CD1c-positive myeloid dendritic cell (primary cell): ENCODE data around the gene LRRC4B.

Experiments used
- DNase-seq: peaks from one replicate; pipeline ENCODE4 v3.0.0-alpha.2; 2016; ENCODE audit errors: extremely low spot score

The LRRC4B gene

DNA sequence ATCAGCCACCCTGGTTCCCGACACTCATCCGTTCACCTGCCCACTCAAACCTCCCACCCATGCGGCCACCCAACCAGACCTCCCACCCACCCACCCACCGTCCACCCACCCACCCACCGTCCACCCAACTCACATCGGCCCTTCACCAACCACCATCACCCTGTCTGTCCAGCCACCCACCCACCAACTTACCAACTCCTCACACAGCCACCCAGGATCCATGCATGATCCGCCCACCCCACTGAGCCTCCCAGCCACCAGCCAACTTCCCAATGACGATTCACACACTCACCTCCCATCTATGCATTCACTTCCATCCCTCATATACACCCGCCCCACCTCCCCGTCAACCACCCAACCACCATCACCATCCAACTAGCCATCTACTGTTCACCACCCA, 61.5 kb downstream of the LRRC4B start:
- no peak for DNase-seq

DNA sequence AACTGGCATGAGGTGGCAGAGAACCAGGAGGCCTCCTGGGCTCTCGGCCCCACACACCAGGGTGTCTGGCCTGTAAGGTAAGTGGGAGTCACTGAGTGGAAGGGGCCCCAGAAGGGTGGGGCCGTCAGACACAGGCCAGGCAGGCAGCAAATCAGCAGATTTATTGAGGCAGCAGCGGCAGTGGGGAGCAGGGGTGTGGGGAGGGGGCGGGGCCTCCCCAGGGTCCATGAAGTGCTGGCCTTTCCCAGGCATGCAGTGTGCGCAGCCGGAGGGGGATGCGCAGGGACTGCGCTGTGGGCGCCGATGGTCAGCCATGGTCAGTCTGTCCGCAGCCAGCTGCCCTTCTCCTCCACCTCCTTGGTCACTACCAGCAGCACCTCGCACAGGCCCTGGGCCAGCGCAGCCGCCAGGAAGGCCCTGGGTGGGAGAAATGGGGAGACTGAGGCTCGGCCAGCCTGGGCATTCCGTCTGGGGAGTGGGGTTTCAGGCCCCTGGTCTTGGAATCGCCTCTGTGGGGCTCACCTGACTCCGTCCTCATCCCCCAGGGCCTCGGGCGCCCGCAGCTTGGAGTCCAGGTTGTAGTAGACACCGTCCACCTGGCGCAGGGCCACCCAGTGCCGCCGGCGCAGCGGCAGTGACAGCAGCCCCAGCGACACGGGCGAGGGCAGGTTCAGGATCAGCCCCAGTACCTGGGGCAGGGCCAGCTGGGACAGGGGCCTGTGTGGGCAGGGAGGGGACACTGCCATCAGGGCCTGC, 62.2 kb downstream of the LRRC4B start:
- DNase-seq = no peak

DNA sequence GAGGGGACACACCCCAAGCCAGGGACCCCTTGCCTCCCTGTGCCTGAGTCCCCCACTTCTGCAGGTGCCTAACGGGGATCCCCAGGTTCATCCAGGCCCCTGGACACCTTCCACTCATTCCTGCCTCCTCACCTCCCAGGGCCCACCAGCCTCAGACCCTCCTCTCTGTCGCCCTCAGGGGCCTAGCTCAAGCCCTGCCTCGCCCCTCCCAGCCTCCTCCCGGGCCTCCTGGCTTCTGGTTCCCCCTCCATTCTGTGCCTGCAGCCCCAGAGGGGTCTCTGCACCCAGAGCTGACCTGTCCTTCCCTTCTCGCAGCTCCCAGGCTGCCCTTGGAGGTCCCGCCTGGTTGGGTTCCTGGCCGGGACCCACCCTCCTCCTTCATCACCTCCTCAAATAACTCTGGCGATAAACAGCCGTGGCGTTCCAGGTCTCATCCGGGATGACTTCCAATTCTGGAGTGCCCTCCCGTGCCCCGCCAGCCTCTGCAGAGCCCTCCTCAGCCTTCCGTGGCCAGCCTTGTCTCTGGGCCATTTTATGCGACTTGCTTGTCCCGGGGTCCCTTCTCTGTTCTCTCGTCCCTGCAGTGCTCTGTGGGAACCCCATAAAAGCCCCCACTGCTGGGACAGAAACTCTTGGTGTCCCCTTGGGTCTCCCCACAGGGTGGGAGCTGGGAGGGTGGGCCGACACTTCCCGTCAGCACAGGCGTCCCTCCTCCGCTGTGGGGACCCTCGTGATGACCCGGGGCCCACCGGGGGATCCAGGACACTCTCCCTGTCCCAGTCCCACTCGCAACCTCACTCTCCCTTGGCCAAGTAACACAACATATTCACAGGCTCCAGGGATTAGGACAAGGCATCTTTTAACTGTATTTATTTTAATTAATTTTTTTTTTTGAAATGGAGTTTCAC, 66.4 kb downstream of the LRRC4B start:
- DNase-seq = no peak

DNA sequence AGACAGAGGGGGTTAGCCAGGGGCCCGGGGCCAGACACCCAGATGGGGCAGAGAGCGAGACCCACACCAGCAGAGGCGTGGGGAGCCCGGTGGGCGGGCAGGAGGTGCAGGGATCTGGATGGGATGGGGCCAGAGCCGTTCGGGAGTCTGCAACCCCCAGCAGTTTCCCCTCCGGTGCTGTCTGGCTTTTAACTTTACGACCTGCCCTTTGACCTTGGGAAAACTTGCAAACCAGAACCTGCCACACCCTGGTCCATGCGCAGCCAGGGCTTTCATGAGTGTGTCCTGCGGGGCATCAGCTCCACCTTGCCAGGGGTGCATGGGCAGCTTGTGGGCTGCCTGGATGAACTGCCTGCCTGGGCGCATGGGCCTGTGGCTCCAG, 67.1 kb downstream of the LRRC4B start:
- no peak for DNase-seq

DNA sequence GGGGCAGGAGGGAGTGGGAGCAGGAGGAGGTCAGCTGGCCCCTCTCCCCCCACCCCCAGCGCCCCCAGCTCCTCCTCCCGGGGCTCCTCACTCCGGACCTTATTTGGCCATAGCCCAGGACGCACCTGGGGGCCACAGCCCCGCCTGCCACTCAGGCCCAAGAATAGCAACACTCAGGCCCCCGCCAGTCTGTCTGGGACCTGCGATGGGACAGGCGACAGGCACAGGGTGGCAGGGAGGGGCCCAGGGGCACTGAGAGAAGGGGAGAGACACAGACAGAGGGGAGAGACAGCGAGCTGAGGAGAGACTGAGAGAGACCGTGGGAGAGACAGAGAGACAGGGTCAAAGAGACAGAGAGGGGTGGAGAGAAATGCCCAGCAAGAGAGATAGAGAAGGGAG, 67.5 kb downstream of the LRRC4B start:
- no peak for DNase-seq

DNA sequence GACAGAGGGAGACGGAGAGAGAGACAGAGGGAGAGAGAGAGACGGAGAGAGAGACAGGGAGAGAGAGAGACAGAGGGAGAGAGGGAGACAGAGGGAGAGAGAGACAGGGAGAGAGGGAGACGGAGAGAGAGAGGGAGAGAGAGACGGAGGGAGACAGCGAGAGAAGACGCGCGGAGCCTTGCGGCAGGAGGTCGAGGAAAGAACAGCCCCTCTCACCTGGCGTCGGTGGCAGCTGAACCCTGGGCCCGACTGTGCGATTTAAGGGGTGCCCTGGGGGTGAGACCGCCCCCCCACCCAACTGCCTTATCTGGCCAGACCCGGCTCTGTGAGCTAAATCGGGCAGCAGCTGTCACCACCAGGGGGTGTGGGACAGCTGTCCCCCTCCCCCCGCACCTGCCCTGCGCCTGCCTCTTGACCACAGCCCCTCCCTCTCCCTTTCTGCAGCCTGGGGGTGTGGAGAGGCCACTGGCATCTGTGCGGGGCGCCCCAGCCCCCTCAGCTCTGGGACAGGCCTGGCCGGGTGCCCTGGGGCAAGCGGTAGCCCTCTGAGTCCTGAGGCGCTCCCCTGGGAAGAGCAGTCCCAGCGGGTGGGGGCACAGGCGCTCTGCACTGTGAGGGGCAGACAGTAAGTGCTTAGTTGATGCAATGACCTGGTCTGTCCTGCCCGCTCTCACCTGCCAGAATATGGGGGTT, 68.0 kb downstream of the LRRC4B start:
- DNase-seq = no peak

DNA sequence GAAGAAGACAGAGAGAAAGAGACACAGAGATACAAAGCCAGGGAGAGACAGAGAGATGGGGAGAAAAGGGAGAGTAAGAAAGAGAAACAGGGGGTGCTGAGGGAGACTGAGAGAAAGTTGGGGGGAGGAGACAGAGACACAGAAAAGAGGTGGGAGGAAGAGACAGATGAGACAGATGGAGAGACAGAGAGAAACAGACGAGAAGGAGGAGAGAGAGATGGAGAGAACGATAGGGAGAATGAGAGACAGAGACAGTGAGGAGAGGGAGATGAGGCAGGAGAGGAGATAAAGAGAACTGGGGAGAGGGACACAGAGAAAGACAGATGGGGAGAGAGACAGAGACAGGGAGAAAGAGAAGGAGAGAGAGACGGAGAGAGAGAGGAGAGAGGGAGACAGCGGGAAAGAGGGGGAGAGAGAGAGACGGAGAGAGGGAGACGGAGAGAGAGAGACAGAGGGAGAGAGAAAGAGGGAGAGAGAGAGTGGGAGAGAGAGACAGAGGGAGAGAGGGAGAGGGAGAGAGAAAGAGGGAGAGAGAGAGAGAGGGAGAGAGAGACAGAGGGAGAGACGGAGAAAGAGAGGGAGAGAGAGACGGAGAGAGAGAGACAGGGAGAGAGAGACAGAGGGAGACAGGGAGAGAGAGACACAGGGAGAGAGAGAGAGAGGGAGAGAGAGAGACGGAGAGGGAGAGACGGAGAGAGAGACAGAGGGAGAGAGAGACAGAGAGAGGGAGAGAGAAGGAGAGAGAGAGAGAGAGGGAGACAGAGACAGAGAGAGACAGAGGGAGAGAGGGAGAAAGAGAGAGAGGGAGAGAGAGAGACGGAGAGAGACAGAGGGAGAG, 69.8 kb downstream of the LRRC4B start:
- DNase-seq = no peak

DNA sequence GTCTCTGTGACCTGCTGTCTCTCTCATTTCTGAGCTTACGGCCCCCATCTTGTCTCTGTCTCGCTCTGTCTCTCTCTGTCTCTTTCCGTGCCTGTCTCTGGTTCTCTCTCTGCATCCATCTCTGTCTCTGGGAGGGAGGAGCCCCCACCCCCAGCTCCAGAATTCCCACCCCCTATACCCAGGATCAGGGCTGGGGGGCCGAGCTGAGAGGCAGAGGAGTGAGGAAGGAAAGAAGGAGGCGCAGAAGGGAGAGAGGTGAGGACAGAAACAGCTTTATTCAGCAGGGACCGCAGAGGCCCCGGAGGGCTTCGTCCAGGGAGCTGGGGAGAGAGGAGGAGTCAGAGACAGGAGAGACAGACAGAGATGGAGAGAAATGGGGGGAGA, 71.2 kb downstream of the LRRC4B start:
- no peak for DNase-seq

DNA sequence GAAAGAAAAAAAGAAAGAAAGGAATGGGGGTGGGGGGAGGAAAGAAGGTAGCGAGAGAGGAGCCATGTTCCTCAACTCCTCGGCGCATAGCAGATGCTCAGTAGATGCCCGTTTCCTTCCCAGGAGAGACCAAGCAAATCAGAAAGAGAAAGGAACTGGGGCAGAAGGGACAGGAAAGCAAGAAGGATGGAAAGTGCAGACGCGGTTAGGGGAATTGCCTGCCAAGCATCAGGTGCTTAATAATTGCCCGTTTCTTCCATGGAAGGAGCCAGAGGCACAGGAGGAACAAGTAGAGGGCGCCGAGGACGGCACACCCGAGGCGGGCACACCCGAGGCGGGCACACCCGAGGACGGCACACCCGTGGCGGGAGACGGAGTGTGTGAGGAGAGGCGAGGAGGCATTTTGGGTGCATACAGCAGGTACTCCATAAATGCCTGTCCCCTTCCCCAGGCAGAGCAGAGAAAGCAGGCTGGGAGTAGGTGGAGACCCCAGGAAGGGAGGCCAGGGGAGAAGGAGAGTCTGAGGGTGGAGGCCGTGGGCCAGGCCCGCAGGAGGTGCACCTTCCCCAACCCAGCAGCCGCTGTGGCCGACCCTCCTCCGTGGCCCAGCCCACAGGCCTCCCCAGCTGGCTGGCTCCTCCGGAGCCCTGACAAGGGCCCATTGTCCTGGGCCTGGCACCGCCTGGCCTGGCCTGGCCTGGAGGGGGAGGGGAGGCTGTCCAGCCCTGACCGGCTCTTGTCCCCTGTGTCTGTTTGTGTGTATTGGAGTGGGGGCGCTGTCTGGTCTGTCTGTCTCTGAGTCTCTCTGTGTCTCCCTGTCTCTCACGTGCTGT, 71.8 kb downstream of the LRRC4B start:
- no peak for DNase-seq

DNA sequence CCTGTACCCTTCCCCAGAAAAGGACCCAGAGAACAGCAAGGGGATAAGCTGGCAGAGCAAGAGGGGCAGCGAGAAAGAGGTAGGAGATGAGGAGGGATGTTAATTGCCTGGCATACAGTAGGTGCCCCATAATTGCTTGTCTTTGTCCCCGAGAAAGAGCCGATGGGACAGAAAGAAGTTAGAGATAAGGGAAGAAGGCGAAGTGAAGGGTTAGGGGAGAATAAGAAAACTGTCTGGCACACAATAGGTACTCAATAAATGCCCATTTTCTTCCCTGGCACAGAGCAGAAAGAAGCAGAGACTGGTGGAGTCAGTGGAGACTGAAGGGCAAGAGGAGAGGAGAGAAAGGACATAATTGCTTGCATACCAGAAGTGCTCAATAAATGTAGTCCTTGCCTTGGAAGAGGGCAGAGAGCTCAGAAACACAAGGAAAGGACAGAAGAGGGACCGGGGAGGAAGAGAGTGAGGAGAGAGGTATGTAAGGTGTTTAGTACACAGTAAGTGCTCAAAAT, 73.2 kb downstream of the LRRC4B start:
- DNase-seq = no peak

DNA sequence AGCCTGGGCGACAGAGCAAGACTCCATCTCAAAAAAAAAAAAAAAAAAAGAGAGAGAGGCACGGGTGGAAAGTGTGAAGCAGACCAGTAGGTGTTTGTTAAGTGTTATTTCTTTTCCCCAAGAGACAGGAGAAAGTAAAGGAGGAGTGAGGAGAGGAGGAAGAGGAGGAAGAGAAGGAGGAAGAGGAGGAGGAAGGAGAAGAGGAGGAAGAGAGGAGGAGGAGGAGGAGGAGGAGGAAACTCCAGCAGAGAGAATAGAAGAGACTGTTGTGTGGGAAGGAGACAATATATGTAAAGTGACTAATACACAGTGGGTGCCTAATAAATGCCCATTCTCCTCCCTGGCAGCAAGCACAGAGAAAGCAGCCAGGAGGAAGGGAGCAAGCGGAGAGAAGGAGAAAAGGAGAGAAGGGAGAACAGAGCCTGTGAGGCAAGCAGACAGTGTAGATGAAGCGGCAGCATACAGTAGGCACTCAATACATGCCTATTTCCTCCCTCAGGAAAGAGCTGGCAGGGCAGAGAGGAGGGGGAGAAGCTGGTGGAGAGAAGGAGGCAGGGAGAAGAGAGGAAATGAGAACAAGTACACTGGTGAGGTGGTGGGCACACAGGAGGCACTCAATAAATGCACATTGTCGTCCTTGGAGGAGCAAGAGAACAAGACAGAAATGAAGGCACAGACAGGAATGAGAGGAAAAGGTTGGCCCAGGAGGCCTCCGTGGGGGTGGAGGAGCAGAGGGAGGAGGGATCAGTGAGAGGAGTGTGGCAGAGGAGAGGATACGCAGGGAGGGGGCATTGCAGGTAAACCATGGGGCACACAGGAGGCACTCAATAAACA, 73.8 kb downstream of the LRRC4B start:
- DNase-seq = no peak

DNA sequence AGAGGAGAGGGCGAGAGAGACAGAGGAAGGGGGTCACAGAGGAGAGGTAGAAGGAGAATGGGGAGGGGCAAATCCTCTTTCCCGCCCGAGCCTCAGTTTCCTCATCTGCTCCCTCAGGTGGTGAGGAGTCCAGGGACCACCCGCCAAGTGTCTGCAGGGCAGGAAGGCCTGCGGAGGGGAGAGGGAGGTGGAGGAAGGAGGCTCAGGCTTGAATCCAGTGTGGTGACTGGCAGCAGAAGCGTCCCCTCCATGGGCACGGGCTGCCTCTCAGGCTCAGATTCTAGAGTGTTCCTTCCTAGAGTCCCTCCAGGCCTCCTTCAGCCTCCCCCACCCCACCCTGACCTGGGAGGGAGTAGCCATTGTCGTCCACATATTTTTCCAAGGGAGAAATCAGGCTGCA, 75.1 kb downstream of the LRRC4B start:
- DNase-seq = no peak

DNA sequence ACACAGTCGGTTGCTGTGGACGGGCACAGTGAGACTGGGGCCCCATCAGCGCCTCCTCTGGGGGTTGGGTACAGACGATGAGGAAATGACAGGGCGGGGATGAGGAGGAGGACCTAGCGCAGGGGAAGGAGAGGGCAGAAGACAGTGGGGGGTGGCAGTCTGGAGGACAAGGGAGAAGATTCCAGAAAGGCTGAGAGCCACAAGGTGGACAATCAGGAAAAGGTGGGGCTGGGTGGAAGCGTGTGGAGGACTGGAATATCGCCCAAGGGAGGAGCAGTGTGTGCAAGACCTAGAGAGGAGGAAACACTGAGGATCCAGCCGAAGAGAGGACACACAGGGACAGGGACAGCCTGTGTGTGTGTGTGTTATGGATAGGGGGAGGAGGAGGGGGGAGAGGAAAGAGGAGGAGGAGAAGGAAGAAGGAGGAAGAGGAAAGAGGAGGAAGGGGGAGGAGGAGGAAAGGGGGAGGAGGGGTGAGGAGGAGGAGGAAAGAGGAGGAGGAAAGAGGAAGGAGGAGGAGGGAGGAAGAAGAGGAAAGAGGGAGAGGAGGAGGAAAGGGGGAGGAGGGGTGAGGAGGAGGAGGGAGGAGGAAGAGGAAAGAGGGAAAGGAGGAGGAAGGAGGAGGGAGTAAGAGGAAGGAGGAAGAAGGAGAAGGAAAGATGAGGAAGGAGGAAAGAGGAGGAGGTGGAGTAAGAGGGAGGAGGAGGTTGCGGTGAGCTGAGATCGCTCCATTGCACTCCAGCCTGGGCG, 75.8 kb downstream of the LRRC4B start:
- DNase-seq = no peak

DNA sequence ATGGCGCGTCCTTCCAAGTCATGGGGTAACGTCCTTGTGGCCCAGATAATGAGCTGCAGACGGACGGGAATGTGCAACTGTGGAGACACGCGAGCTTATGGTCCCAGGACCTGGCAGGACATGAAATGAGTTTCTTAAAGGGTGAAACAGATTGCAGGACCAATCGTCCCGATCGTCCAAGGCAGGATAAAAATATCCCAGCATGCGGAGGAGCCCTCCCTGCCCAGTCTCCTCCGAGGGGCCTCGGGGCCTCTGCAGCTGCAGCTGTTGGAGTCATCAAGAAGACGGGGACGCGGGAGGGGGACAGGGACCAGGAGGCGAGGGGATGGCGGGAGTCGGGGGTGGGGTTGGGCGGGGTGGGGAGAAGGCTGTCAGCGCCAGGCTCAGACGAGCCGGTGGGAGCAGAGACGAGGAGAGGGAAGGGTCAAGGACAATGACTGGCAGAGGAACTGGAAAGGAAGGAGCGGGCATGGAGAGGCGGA, 77.2 kb downstream of the LRRC4B start:
- no peak for DNase-seq

DNA sequence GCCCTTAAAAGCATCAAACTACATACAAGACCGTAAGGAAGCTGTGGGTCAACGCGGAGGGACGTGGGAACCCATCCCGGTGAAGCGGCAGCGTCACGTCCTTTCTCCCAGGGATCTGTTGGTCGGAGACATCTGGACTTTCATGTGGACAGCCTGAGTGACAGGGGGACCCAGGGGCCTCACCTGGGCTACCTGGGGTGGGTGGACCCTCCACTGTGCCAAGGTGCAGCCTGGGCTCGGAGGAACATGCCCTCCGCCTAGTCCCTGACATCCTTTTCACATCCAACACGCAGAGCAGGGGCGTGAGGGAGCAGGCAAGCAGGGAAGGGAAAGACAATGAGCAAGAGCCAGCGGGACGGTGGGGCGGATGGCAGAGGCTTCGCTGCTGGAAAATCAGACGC, 77.8 kb downstream of the LRRC4B start:
- no peak for DNase-seq

DNA sequence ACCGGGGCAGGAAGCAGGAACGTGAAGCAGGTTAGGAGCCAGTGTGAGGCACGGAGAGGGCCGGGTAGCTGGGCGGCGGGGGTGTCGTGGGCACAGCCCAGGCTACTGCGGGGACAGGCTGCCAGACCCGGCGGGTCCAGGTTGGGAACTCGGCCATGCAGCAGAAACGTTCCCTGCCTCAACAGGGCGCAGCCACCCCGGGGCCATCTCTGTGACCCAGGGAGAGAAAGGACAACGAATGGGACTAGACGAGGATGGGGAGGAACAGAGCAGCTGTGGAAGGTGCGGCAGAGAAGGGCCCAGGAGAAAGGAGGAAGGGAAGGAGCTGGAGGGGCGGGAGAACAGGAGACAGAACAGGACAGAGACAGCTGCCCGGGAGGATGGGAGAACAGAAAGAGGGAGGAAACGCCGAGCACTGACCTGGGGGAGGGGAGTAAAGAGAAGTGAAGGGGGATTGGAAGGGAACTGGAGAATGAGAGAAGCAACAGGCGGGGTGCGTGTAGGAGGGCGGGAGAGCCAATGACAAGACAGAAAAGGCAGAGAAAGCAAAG, 78.7 kb downstream of the LRRC4B start:
- DNase-seq = no peak

DNA sequence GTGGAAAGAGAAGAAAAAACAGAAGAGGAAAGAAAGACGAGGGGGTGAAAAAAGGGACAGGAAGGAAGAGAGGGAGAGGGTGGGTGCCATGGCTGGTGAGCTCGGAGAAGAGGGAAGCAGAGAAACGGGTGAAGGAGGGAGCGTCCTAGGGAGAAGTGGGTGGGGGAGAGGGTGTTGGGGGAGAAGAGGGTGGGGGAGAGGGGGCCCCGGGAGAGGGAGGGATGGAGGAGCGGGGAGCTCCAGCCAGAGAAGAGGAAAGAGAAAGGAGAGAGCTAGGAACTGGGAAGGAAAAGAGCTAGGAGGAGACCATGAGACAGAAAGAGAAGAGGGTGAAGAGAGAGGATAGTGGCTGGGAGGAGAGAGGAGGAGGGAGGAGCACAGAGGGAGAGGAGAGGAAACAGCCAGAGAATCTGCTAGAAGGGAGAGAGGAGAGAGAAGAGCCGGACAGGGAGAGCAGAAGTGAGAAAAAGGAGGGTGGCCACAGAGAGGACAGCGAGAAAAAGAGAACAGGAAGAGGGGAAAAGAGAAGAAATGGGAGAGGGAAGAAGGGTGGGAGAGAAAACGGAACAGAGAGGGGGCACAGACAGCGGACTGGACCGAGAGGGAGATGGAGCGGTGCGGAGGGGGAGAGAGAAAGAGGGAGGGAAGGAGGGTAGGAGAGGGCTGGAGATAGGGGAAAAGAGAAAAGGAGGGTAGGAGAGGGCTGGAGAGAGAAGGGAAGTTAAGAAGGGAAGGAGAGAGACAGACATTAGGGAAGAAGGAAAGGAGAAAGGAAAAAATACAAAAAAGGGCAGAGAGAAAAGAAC, 79.6 kb downstream of the LRRC4B start:
- peak; percentile 20 for DNase-seq
